ENCODE data around the gene SLC10A2.

SLC10A2 gene

DNA sequence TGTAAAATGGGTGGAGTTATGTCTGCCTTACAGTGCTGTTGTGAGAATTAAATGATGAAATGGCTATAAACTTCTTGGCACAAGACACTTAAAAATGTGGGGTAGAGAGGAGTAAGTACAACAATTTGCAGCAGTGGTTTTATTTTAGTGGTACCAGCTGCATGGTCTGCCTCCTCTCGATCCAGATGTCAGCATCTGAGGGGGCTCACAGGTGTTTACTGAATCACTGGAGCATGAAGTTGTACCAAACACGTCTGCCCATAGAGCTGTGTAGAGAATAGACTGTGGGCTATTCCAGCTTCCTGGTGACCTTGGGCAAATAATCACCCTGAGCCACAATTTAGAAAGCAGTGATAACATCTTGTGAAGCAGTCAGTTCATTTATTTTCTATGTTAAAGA lies 11.1 kb downstream of the SLC10A2 start:
- H3K4me3 ChIP-seq (ENCODE audit: low read depth, low read length), result no peak overlapping the region

DNA sequence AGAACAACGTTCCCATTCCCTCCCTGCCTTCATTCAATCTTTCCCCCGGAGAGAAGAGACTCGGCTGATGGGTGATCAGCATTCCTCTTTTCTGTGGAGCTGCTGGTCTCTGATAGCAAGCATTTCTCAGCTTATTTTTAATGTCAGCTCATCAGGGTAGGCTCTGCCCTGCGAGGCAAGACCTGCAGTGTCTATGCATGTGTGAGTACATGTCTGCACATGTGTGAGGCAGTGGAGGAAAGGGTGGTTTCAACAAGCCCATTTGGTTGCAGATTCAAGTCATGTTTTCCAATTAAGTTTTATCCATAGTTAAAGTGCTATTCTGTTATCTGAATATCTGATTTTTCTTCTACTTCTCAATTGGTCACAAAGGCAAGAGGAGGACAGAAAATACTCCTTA lies 19.5 kb downstream of the SLC10A2 start:
- H3K4me3 ChIP-seq (ENCODE audit: low read depth, low read length), result no peak overlapping the region

GRCh38 chr13:103044056-103044455 lies 22.2 kb downstream of the SLC10A2 start:
- H3K4me3 ChIP-seq (ENCODE audit: low read depth, low read length), result no peak overlapping the region

DNA sequence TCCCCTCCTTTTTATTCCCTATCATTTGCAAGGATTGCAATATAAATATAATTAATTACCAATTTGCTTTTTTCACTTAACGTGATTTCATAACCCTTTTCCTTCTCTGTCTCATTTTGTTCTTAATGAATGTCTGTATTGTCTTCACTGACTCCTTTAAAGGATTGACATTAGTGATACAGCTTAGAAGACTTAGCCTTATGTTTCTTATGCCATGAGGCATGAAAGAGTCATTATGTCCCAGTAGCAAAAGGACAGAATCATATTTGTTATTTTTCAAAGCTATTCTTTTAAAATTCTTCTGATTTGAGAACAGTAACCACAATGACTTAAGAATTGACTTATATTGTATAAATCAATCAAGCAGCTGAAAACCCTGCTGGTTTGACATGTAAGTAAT lies 26.2 kb downstream of the SLC10A2 start:
- no peak overlapping the region for H3K4me3 ChIP-seq (ENCODE audit: low read depth, low read length)

- no peak overlapping the region for H3K4me3 ChIP-seq (ENCODE audit: low read depth, low read length)
Observed at GRCh38 chr13:103039183-103039582, 27.0 kb downstream of the SLC10A2 start.

GRCh38 chr13:103036268-103036667 lies 29.9 kb downstream of the SLC10A2 start:
- H3K4me3 ChIP-seq (ENCODE audit: low read depth, low read length), result no peak overlapping the region

GRCh38 chr13:103033999-103034398 lies 32.2 kb downstream of the SLC10A2 start:
- no peak overlapping the region for H3K4me3 ChIP-seq (ENCODE audit: low read depth, low read length)

GRCh38 chr13:103031332-103031873 lies 34.8 kb downstream of the SLC10A2 start:
- no peak overlapping the region for H3K4me3 ChIP-seq (ENCODE audit: low read depth, low read length)

GRCh38 chr13:103030776-103031175 lies 35.4 kb downstream of the SLC10A2 start:
- no peak overlapping the region for H3K4me3 ChIP-seq (ENCODE audit: low read depth, low read length)

- H3K4me3 ChIP-seq (ENCODE audit: low read depth, low read length), result no peak overlapping the region
Observed at GRCh38 chr13:103029798-103030197, 36.4 kb downstream of the SLC10A2 start.

DNA sequence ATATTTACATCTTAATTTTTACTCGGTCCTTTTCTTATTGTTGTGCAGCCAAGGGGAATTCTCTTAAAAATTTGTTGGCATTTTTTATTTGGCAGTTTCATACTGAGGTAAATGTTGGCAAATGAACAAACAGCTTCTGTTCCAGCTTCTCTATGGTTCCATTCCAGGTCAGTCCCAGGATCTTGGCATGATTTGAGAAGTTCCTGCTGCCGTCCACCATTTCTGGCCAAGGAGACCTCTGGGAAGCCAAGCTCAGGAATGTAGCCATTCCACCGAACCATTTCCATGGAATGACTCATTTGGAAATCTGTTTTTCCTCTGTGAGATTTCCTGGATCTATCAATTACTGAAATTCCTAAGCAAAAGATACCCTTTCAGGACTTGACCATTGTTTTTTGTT lies 43.9 kb downstream of the SLC10A2 start:
- H3K4me3 ChIP-seq (ENCODE audit: low read depth, low read length), result no peak overlapping the region

- no peak overlapping the region for H3K4me3 ChIP-seq (ENCODE audit: low read depth, low read length)
Observed at GRCh38 chr13:103018556-103018955, 47.7 kb downstream of the SLC10A2 start.

DNA sequence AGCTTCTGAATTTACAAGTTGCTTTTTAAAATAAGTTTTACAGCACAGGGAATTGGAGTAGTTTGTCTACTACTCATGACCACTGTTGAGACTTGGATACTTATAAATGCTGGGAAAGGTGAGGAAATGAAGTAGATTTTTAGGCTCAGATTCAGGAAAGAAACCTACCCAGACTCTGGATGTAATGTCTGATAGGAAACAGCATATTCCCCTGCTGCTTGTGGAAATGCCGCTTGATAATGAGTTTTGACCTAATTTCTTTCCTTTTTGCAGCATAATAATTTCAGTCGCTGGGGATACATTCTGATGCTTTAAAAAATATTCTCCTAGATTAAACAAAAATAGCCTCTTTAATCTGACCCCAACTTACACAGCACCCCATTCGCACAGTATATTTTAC lies 53.6 kb downstream of the SLC10A2 start:
- H3K4me3 ChIP-seq (ENCODE audit: low read depth, low read length), result no peak overlapping the region

DNA sequence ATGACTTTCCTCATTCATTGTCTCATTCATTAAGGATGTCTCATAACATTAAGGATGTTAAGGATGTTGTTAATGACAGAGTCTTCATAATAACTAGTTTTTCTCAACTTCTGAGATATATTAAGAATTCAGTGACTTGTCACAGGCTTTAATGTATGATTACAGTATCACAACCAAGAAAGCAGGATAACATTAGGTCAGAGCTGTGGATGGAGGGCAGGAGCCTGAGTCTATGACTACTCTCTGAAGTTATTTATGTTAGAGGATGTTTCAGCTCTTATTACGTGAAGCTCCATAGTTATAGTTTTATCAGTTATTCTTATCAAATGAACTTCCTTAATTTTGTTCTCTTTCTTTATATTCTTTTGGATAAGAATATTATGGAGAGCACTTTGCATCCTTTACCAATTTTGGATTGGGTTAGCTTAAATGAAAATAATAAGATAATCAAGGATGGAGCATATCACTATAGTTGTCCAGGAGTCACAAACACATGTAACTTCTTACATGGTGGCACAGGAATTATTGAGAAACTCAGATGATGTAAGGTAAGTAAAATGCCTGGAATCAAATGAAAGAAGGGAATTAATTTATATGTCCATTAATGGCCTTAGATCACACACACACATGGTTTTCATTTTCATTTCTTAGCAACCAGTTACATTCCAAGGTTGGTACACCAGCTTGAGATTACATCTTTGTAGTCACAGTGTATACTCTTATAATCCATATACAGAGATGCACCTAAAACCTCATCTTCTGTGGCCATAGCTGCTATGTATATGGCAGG lies 57.0 kb downstream of the SLC10A2 start:
- H3K4me3 ChIP-seq (ENCODE audit: low read depth, low read length), result no peak overlapping the region

- H3K4me3 ChIP-seq (ENCODE audit: low read depth, low read length), result no peak overlapping the region
Observed at GRCh38 chr13:103007427-103007762, 58.8 kb downstream of the SLC10A2 start.

- H3K4me3 ChIP-seq (ENCODE audit: low read depth, low read length), result no peak overlapping the region
Observed at GRCh38 chr13:103006641-103007426, 59.4 kb downstream of the SLC10A2 start.

GRCh38 chr13:103004661-103005345 lies 61.4 kb downstream of the SLC10A2 start:
- no peak overlapping the region for H3K4me3 ChIP-seq (ENCODE audit: low read depth, low read length)

GRCh38 chr13:103003631-103004030 lies 62.6 kb downstream of the SLC10A2 start:
- H3K4me3 ChIP-seq (ENCODE audit: low read depth, low read length), result no peak overlapping the region

DNA sequence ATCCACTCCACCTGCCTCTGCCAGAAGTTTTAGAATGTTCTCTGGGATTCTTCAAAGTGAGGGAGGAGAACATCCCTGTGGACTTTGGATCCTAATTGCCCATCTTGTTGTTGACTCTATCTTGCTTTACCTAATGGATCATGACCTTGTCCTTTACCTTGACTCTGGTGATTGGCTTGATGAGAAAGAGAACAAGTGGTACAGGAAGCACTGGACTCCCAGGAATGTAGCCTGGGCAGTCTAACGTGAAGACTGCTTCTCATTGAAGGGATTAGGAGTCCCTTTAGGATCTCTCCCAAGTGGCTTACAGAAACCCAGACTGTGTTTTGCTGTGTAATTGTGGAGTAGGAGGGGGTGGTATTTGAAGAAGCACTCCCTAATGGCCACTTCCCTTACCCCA lies 63.9 kb downstream of the SLC10A2 start:
- H3K4me3 ChIP-seq (ENCODE audit: low read depth, low read length), result no peak overlapping the region

DNA sequence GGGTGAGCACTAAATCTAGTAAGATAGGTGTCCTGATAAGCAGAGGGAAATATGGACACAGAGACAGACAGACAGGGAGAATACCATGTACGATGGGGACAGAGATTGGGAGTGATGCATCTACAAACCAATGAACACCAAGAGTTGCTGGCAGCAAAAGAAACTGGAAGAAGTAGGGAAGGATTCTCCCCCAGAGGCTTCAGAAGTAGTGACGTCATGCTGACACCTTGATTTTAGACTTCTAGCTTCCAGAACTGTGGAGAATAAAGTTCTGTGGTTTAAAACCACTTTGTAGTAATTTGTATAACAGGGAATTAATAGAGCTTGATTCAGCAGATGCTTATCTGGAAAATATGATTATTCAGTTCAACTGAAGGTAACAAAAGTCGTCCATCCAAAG lies 66.1 kb downstream of the SLC10A2 start:
- no peak overlapping the region for H3K4me3 ChIP-seq (ENCODE audit: low read depth, low read length)

DNA sequence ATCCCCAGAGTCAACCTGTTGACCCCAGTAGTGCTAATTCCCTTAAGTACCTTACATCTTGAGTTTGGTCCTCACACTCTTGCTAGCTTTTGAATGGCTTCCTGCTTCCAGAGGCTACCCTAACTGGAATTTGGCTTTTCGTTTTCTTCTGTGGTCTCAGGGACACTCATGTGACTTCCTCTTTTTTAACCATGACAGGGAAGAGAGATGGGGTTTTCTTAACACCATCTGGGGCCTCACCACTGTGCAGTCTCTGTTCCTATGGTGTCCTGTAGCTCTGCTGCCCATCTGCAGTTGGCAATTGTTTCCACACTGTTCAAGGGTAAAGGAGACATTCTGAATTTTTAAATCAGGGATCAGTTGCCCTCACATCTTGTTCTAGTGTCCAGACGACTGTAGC lies 66.7 kb downstream of the SLC10A2 start:
- H3K4me3 ChIP-seq (ENCODE audit: low read depth, low read length), result no peak overlapping the region

Data from iPS-11a (cell line).